ENCODE results near the gene FBLN1. TPM values are rescaled to one million over a fixed set of nuclear protein-coding genes. Genes with fewer than 3 reads are reported as not detected.

The FBLN1 gene
- total RNA-seq, 1 donor from 2014 or later = 624 TPM

DNA sequence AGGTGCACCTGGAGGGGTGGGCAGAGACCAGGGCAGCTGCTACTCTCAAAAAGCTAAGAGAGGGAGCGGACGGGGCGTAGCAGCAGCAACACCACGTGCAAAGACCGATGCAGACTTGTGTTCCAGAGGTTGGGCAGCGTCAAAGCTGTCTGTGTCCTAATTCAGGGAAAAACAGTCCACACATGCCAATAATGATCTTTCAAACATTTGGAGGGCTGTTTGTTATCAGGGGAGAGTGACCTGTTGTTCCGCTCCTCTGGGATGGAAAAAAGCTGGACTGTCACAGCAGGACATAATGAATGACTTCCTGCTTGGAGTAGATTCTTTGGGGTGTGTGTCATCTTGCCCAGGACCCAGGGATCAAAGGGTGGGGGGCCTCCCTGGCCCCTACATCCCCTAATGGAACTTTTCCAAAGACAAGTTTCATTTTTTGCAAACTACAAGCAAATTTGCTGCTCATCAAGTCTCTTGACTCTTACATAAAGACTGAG is 6.2 kb upstream of the FBLN1 start:
- peak; percentile 38 for ATAC-seq
- DNase-seq (ENCODE audit: low spot score) = no peak
- intact Hi-C loops (cut with DNase I) = no loop called here

DNA sequence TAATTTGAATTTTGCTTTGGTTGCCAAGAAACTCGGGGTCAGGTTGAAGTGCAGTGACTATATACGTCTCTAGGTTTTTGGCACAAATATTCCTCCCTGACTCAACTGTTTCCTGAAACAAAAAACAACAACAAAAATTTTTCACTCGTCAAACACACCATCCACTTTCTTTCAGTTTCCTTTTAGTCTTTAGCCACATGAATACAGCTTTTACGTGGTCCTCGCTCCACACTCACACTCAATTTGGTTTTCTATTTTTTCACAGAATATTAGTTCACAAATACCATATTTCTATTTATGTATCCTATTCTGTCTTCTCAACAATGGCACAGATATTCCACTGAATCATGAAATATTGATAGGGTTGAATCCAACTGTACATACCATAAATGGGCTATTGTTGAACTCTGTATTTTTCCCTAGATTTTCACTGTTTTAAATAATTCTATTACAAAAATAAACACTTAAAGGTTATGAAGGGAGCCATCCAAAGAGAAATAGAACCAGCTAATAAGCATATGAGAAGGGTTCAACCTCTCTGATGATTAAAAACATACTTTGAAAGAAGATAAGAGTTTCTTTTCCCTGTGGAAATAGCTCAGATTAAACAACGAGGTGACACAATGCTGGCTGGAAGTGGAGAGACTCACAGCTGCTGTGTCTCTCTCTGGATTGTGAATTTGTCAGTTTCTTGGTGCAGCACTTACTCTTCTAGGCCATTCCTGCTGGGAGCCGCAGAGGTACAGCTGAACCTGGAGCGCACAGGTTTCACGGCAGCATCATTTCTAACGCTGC is 5.1 kb upstream of the FBLN1 start:
- ATAC-seq (no peak), DNase-seq (ENCODE audit: low spot score) (no peak)
- intact Hi-C loops (cut with DNase I) = no loop called here

DNA sequence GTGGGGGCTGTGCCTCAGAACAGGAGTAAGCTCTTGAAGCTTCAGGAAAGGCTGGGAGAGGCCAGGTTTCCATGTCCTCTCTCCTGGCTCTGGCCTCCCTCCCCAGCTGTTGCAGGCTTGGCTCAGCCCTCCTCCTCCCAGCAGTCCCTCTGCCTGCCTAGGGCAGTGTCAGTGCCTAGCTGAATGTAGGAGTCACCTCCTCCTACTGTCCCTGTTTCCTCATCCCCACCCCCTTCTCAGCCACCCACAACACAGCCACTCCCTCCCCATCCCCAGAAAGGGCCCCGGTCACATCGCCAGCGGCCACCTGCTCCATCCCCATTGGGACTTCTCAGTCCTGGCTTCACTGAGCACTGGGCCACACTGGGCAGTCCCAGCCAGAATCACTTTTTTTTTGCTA is 2.9 kb upstream of the FBLN1 start:
- no peak for DNase-seq (ENCODE audit: low spot score)
- intact Hi-C loops (cut with DNase I) = no loop called here
- peak; percentile 11 for ATAC-seq

DNA sequence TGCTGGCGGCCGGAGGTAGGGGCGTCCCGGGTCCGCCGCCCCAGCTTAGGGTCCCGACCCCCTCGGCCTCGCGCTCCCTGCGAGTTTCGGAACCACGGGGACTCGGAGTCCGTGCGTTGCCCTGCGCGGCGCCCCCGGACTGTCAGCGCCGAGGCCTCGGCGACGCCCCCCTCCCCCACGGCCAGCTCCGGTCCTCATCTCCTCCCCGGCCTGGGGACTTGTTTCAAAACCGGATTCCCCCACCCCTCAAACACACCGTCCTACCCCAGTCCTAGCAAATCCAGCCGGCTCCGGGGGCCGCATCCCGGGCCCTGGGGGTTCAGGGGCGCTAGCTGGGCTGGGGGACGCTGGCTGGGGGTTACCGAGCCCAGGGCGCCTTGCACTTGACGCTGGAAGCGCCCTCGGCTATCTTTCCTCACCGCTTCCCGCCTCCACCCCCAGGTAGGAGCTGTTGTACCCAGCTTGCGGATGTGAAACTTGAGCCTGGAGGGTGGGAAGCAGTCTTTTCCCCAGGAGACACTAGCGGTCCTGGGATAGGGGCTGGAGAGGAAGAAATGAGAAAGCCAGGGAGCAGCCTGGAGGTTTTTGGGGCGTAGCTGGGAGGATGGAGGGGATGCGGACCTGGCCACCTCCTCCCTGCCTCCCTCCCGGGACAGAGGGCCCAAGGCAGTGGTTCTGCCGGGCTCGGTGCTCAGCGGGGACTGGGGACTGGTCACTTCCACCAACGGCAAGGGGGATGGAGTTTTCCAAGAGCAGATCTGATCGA is 550 bp downstream of the FBLN1 start:
- DNase-seq (ENCODE audit: low spot score) (no peak), ATAC-seq (peak; percentile 1)

DNA sequence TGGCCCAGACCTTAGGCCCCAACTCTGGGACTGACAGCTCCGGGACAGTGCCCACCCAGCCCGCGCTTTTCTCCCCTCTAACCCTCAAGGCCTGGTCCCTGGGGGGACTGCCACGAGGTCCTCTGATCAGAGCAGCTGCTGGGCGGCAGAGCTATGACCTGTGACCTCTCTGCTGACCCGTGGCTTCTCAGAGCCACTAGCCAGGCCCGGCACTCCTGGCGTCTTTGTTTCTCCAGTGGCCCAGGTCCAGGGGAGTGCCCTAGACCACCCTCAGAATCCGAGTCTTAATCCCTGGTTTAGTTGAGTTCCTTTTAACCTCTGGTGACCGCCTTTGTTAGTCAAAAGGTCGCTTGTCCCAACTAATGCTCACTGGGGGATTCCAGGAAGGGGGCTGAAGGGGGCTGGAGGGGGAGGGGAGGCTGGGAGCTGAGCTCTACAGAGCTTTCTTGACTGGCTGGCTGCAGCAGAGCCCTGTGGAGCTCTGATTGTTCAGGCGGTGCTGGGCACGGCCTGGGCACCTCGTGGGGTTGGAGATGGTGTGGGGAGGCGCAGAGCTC is 1.2 kb downstream of the FBLN1 start:
- intact Hi-C loops (cut with DNase I) = no loop called here
- DNase-seq (ENCODE audit: low spot score) (no peak), ATAC-seq (peak; percentile 19)

More for the DNA sequence above, 550 bp downstream of the FBLN1 start:
- intact Hi-C loops (cut with DNase I) = no loop called here

DNA sequence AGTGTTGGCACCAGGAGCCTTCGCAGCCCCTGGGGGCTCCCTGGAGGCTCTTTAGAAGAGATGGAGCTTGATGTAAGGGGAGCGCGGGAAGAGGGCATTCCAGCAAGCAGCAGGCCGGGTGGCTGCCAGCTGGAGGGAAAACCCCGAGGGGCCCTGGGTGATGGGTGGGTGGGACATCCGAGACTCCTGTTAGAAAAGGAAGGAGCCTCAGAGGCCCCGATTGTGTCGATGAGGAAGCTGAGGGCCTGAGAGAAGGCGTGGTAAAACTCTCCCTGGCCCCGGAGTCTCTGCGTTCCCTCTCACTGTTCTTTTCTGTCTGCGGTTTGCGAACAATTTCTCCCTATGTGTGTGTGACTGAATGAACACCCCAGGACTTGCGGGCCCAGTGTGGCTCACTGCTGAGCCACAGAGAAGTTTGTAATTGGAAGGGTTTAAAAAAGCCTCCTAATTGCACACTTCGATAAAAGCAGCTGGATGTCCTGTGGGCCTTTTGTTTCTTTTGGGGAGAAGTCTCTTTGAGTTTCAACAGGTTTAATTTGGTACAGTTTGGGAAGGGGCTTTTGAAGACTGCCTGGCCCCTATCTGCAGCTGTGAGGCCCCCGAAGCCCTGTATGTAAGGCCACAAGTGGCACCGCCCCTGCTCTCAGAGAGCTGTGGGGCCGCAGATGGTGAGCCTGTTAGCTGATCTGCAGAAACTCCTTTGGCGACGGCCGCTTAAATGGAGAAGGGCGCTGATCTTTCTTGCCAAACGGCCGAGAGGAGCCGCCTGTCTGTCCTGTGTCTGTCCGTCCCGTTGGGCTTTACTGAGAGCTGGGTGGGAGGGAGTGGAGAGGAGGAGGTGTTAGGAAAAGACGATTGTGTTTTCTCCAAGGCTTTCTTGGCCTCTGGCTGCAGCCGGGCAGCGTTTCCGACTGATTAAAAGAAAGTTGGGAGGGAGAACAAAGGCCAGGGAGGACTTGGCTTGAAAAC is 2.0 kb downstream of the FBLN1 start:
- ATAC-seq (peak; percentile 55), DNase-seq (ENCODE audit: low spot score) (no peak)
- intact Hi-C loops (cut with DNase I) = no loop called here

DNA sequence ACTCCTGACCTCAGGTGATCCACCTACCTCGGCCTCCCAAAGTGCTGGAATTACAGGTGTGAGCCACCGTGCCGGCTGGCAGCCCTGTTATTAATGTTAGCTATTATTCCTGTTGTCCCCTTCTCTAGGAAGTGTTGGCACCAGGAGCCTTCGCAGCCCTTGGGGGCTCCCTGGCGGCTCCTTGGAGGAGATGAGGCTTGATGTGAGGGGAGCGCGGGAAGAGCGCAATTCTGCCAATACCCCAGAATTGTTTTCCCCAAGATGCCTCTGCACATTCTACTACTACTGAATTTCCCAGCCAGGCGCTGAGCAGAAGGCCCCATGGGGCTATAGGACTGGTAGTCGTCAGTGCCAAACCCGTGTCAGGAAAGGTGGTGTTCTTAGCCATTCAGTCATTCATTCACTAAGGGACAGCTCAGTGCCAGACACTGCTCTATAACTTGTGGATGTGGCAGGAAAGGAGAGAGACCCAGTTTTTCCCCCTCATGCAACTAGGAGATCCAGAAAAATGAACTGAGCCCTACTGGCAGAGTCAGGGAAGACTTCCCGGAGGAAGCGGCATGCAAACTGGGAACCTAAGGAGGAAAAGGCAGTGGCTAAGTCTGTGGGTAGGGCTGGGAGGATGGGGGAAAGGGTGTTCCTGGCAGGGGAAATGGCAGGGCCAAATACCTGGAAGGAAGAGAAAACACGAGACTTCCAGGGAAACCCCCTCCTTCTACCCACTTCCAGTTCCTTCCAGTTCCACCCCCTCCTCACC is 3.5 kb downstream of the FBLN1 start:
- ATAC-seq = no peak
- intact Hi-C loops (cut with DNase I) = no loop called here
- no peak for DNase-seq (ENCODE audit: low spot score)

DNA sequence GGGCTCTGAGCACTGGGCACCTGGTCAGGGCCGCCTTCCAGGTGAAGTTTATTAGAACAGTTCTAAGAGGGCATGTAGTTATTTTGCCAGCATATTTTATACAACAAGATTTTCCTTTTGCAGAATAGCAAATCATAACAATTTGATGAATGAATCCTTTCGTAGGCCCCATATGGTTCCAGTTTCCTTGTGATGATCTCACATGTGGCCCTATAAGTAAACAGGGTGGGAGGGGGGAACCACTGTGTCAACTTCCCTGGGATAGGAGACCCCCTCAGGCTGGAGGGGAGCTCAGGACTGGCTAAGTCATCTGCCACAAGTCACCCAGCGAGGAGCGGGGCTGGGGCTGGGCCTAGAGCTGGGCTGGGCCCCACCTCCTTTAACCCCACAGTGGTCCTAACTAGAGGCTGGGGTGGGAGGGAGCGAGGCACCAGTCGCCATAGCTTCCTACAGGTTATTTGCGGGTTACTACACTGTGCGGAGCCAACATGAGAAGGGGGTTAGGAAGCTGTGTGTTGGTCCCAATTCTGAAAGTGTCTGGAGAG is 4.2 kb downstream of the FBLN1 start:
- no peak for ATAC-seq
- no peak for DNase-seq (ENCODE audit: low spot score)
- intact Hi-C loops (cut with DNase I) = no loop called here

DNA sequence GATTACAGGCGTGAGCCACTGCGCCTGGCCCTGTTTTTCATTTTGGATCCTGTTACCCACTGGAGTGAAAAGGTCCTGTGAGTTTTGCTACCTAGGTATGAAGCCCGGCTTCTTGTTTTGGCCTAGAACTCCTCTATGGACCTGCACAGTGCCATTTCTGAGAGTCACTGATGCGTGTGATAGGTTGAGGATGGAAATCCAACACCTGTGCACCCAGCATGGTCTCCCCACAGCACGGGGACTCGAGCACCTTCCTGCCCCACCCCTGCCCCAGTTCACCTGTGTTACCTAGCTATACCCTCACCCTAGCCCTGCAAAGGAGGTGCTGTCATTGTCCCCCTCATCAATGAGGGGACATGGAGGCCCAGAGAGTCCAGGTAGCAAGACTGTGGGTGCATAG is 5.1 kb downstream of the FBLN1 start:
- intact Hi-C loops (cut with DNase I) = no loop called here
- ATAC-seq (no peak), DNase-seq (ENCODE audit: low spot score) (no peak)

DNA sequence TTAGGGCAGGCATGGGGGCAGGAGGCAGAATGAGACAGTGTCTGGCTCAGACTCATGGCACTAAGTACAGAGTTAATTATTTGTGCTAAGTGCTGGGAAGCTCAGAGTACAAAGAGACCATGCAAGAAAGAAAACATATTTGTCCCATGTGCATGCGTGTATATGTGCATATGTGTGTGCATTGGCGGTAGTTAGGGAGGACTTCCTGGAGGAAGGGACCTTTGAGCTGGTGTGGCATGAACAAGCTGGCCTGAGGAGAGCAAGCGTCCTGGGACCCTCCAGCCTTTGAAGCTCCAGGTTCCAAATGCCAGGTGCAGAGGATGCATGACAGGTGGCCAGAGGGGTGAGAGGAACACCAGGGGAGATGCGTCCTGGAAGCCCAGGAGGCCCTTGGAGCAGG is 6.1 kb downstream of the FBLN1 start:
- ATAC-seq (no peak), DNase-seq (ENCODE audit: low spot score) (no peak)
- intact Hi-C loops (cut with DNase I) = no loop called here

DNA sequence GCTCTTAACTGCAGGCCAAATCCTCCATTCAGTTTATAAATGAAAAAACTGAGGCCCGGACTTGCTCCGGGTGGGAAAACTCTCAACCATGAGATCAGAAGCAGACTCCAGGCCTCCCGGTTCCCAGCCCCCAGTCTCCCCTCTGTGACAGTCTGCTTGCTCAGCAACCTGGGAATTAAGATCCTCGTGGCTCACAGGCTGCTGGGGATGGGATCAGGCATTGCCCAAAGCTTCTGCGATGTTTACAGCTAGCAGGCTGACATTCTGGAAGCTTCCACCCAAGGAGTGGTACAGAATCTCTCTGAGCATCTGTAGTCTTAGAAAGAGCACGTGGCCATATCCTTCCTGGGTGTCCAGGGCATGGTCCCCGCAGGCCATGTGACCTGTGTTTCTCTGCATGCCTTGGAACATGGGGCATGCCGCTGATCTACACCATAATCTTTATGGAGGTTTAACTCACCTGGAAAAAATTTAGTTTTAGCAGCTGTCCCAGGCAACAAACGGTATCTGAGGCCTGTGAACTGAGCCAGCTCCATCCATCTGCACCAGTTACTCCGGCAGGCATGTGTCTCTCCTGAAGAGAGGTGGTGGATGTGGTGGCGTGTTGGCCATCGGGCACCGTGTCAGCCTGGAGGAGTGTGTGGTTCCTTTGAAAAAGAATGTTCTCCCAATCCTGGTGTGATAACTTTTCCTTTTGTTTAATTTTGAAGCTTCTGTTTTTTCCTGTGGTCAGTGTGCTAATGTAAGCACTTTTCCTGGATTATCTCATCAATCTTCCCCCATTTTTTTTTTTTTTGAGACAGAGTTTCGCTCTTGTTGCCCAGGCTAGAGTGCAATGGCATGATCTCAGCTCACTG is 7.9 kb downstream of the FBLN1 start:
- intact Hi-C loops (cut with DNase I) = no loop called here
- no peak for DNase-seq (ENCODE audit: low spot score)
- ATAC-seq = no peak

DNA sequence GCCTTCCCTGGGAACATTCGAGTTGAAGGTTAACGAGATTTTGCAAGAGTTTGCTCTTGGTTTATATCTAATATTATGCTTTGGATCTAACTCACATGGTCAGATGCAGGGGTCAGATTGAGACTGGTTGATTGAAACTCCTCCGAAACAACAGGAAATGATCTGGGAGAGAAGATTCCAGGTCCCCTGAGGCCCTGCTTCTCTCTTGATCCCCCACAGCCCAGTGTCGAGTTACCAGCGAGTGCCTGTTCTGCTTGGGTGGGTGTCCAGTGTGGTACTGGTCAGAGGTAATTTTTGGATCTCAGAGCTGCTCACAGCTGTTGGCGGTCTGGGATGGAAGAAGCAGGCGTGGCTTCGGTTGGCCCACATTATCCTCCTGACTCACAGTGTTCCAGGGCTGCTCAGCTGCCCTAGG is 9.2 kb downstream of the FBLN1 start:
- ATAC-seq = peak; percentile 94
- intact Hi-C loops (cut with DNase I) = no loop called here
- peak; percentile 79 for DNase-seq (ENCODE audit: low spot score)

DNA sequence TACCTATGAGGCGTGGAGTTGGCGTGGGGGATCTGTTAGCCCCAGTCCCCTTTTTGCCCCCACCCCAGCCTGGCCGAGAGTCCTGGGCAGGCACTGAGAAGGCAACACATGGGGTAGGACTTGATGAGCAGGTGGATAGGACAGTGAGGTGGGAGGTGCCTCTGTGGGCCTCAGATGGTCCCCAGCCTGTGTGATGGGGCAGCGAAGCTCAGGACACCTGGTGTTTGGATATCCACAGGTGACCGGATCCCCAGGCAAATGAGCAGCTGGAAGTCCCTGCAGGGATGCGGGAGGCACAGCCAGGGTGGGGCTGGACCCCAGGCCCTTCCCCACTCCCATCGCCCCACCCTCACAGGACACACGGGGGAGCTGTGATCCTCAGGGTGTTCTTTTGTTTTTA is 9.7 kb downstream of the FBLN1 start:
- DNase-seq (ENCODE audit: low spot score) = no peak
- intact Hi-C loops (cut with DNase I) = no loop called here
- peak; percentile 3 for ATAC-seq

DNA sequence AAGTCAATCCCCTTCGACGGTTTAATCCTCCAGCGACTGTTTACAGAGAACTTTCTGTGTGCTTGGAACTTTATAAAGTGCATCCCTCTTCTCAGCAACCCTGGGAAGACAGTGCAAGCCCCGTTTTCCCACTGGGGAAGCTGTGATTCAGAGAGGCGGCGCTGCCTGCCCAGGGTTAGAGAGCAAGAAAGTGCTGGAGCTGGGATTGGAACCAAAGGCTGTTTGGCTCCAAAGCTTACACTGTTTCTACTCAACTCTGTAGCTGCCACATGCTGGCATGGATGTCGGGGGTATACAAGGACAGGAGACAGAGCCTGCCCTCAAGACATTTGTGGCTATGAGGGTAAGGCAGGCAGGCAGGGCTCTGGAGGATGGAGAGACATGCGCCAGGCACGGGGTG is 13.0 kb downstream of the FBLN1 start:
- no peak for DNase-seq (ENCODE audit: low spot score)
- intact Hi-C loops (cut with DNase I) = no loop called here
- no peak for ATAC-seq

DNA sequence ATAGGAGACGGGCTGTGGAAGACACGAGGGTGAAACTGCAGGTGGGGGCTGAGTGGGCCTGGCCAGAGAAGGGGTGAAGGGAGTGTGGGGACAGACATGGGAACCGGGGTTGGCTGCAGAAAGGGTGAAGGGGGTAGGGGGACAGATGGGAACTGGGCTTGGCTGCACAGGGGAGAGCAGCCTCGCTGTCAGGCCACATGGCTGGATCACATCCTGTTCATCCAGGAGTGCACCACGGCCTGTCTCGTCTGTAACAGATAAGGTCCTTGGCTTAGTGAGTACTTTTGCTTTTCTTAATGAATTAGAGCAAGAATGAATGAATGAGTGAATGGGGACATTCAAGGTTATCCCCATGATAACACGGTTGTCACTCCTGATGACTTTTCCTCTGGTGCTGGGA is 13.5 kb downstream of the FBLN1 start:
- DNase-seq (ENCODE audit: low spot score) (no peak), ATAC-seq (no peak)
- intact Hi-C loops (cut with DNase I) = no loop called here

DNA sequence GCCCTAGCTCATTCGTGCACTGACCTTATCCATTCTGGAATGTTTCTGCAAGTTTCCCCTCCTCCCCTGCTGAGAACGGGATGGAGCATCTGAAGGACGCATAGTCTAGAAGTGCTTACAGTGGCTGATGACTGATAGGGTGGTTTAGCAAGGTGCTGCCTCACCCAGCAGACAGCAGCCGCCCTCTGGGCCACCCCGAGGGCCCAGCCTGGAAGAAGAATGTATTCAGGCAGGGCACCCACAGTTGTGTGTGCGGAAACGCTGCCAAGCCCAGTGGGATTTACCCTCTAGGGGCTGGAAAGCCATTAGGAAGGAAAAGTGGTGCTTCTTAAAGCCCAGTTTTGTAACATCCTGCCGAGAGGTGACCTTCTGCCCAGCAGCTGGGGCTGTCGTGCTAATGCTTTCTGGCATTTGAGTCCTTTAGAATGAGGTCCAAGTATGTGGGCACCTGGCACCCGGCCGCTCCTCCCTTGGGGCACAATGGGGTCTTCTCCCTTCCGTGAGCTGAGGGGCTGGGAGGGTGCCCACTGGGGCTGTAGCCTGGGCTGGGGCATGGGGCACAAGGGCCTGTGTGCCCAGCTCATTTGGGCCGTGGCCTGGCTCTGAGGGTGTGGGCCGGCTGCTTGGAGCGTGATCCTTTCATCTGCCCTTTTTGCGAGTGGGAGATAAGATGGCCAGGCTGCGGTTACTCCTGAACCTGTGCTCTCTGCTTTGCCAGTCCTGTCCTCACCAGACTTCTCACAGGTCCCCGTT is 14.4 kb downstream of the FBLN1 start:
- ATAC-seq = no peak
- intact Hi-C loops (cut with DNase I) = no loop called here
- no peak for DNase-seq (ENCODE audit: low spot score)
